HCT116 (cell line): ENCODE measurements around the gene FMN1.

Experiments used
- ATF3 ChIP-seq: IDR thresholded peaks from 2 replicates; pipeline ENCODE4 v1.6.1; 2012
- CBX3 ChIP-seq: IDR thresholded peaks from 2 replicates; pipeline ENCODE4 v1.6.1; 2012; ENCODE audit warnings: low read depth
- CTCF ChIP-seq, 3 experiments: fragments of 200-600 bp in 1 of 3; sonication (generic) in 1 of 3; IDR thresholded peaks in 2 of 3; conservative IDR thresholded peaks in 1 of 3; 2 replicates each; pipeline ENCODE4 v1.5.1; 2012 to 2017; ENCODE audit warnings: low read depth in 2 of 3, low read length in 2 of 3, antibody characterized with exemption in 1 of 3, borderline replicate concordance in 1 of 3, control low read depth in 1 of 3, mild to moderate bottlenecking in 1 of 3, mixed read lengths in 1 of 3, mixed run types in 1 of 3, moderate library complexity in 1 of 3; ENCODE audit not compliant: insufficient read depth in 1 of 3
- EZH2 ChIP-seq: fragments of 200-600 bp; sonication (generic); IDR thresholded peaks from 2 replicates; pipeline ENCODE4 v1.6.1; 2017; ENCODE audit warnings: antibody characterized with exemption, mixed run types
- FOSL1 ChIP-seq: IDR thresholded peaks from 2 replicates; pipeline ENCODE4 v1.6.1; 2012; ENCODE audit warnings: low read depth
- JUND ChIP-seq: IDR thresholded peaks from 2 replicates; pipeline ENCODE4 v1.6.1; 2012
- POLR2A ChIP-seq: IDR thresholded peaks from 2 replicates; pipeline ENCODE4 v1.7.0; 2011; ENCODE audit warnings: borderline replicate concordance; ENCODE audit not compliant: insufficient read depth, insufficient read length; ENCODE audit errors: extremely low read depth
- POLR2AphosphoS5 ChIP-seq: IDR thresholded peaks from 2 replicates; pipeline ENCODE4 v1.6.1; 2011; ENCODE audit warnings: mild to moderate bottlenecking, low read depth, low read length, moderate library complexity
- SIN3A ChIP-seq: IDR thresholded peaks from 2 replicates; pipeline ENCODE4 v1.6.1; 2012; ENCODE audit warnings: low read depth
- SRF ChIP-seq: IDR thresholded peaks from 2 replicates; pipeline ENCODE4 v1.6.1; 2012; ENCODE audit warnings: low read depth
- YY1 ChIP-seq: IDR thresholded peaks from 2 replicates; pipeline ENCODE4 v1.6.1; 2011; ENCODE audit warnings: low read length, low read depth, moderate library complexity, mild to moderate bottlenecking; ENCODE audit not compliant: insufficient replicate concordance; ENCODE audit errors: extremely low read depth
- ZBTB33 ChIP-seq: IDR thresholded peaks from 2 replicates; pipeline ENCODE4 v1.6.1; 2011; ENCODE audit warnings: mild to moderate bottlenecking, low read length, moderate library complexity; ENCODE audit not compliant: insufficient replicate concordance; ENCODE audit errors: extremely low read depth
- ZFX ChIP-seq: fragments of 450-650 bp; IDR thresholded peaks from 2 replicates; pipeline ENCODE4 v1.6.1; 2017

- TF ChIP-seq POLR2AphosphoS5 (no peak), EZH2 (no peak), ZBTB33 (no peak), JUND (no peak), CTCF (IDR thresholded peaks at IDR 0.05 in 2 of 3, conservative IDR thresholded peaks at IDR 0.05 in 1 of 3; ENCODE audit: borderline replicate concordance in 1 of 3, insufficient read depth in 1 of 3, low read depth in 2 of 3, low read length in 2 of 3) (no peak), YY1 (no peak), SRF (no peak), POLR2A (no peak), ZFX (no peak), ATF3 (no peak), FOSL1 (no peak), SIN3A (no peak), CBX3 (no peak)
These were observed 237.8 kb downstream of the FMN1 start for GRCh38 chr15:32956711-32957110.
